ENCODE results near the gene HMGCL.
"Not testable (repeated sequence)": the region's sequence is repeated elsewhere in the genome, so short reads cannot be mapped to it uniquely, and the experiment has no call there.

DNA sequence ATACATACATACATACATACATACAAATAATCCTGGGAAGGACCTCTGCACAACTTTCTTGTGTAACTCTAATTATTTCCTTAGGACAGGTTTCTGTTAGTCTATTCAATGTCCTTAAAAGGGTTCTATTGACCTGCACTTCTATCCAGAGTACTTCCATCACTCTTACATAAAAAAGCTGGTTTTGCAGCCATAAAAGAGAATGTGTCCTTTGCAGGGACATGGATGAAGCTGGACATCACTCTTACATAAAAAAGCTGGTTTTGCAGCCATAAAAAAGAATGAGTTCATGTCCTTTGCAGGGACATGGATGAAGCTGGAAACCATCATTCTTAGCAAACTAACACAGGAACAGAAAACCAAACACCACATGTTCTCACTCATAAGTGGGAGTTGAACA lies 26.2 kb upstream of the HMGCL start:
- TF ChIP-seq, protein P1, sequence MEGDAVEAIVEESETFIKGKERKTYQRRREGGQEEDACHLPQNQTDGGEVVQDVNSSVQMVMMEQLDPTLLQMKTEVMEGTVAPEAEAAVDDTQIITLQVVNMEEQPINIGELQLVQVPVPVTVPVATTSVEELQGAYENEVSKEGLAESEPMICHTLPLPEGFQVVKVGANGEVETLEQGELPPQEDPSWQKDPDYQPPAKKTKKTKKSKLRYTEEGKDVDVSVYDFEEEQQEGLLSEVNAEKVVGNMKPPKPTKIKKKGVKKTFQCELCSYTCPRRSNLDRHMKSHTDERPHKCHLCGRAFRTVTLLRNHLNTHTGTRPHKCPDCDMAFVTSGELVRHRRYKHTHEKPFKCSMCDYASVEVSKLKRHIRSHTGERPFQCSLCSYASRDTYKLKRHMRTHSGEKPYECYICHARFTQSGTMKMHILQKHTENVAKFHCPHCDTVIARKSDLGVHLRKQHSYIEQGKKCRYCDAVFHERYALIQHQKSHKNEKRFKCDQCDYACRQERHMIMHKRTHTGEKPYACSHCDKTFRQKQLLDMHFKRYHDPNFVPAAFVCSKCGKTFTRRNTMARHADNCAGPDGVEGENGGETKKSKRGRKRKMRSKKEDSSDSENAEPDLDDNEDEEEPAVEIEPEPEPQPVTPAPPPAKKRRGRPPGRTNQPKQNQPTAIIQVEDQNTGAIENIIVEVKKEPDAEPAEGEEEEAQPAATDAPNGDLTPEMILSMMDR (IDR thresholded peaks at IDR 0.05): not testable (repeated sequence)
- TF ChIP-seq EZH2, EZH2phosphoT487 (IDR thresholded peaks at IDR 0.05): not testable (repeated sequence)

Data from neural progenitor cell (in vitro differentiated cells).